Esophagus muscularis mucosa (tissue), 2 donors: ENCODE measurements around the gene PTGES3L.

Source experiments
- POLR2A ChIP-seq: fragments of 450-650 bp; IDR thresholded peaks from one replicate; pipeline ENCODE4 v1.6.1; 2017; ENCODE audit warnings: antibody characterized with exemption, moderate library complexity, mild to moderate bottlenecking, low read depth
- POLR2AphosphoS5 ChIP-seq, 2 donors: sonication (generic); formaldehyde crosslinking; IDR thresholded peaks; one replicate each; pipeline ENCODE4 v1.6.1; 2017; ENCODE audit warnings: antibody characterized with exemption in 2 of 2

- TF ChIP-seq POLR2A (no peak), POLR2AphosphoS5 (IDR thresholded peaks at IDR 0.05) (no peak)
These were observed 35.7 kb downstream of the PTGES3L start for GRCh38 chr17:42944211-42944610.
